GM19193 (cell line): Measurements from ENCODE around the gene CLC.

Experiments used
- POLR2A ChIP-seq: IDR thresholded peaks from 4 replicates; pipeline ENCODE4 v1.6.1; 2011; ENCODE audit not compliant: insufficient read depth, insufficient read length; ENCODE audit errors: extremely low read depth

The CLC gene

DNA sequence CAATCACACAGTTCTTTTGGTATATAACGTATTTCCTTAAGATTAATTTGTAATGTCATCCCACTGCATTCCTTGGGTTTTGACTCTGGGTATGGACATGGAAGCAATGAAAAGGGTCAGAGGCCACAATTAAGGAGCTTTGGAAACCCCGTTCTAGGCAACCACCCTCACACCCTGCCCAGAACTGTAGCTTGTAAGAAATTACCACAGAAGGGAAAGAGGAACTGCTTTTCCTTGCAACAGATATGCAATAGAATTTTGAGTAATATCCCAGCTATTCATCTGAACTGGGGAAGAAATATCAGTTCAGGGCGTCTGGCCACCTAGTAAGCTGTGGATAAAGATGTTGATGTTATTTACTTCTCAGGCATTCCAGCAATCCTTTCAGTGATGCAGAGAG lies 985 bp upstream of the CLC start:
- no peak for TF ChIP-seq POLR2A

DNA sequence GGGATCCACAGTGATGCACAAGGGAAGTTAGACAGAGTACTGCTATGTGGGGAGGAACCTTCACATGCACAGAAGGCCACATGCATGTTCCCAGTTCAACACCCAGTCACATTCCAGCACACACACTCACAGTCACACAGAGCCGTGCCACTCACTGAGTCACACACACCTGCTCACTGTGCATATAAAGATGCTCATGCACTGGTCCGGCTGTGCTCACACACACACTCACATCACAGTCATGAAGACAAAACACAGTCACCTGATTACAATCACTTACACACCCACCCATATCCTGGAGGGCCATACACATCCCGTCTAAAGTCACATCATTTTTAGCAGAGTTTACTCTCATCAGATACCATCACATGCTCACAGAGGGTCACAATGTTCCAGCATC lies 478 bp downstream of the CLC start:
- no peak for TF ChIP-seq POLR2A

DNA sequence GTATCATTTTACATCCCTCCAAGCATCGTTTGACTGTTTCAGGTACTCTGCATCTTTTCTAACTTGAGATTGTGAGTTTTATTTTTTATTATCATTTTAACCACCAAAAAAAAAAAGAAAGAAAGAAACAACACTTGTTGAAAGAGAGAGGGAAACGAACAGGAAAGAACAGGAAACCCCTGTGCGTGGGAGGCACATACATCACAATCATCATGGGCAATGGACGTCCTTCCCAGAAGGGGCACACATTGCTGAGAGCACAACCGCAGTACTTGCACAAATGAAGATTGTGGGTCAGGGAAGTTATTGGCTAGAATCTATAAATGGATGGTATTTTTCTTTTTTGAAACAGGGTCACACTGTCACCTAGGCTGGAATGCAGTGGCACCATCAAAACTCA lies 1.7 kb downstream of the CLC start:
- TF ChIP-seq POLR2A, result no peak

DNA sequence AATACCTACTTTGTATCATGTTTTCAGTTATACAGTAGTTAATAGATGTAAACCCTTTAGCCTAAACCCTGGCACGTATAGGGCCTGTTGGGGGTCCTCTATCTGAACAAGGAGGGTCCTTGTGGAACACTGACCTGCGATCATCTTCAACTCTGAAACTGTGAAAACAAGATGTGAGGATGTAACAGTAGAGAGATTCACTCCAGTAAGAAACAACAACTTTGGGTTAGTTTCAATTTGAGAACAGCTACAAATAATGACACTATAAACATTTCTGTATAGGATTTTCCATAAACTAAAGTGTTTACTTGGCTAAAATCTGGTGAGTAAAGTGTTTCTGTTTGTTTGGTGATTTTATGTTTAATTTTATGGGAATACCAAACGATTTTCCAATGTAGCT lies 2.1 kb downstream of the CLC start:
- TF ChIP-seq POLR2A, result no peak

DNA sequence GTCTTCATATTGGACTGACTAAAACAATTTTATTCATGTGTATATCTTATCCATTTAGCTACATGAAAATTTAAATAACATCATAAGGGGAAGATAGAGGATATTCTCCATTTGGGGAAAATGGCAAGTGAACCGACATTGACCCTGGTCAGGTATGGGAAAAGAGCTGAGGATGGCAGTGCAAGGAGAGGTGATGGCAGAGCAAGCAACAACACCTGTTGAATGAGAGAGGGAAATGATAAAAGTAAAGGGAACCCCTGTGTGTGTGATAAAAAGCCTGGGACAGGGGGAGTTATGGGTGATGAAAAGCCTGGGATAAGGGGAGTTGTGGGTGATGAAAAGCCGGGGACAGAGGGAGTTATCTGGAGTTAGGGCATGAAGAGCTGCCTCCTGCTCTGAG lies 4.0 kb downstream of the CLC start:
- no peak for TF ChIP-seq POLR2A

DNA sequence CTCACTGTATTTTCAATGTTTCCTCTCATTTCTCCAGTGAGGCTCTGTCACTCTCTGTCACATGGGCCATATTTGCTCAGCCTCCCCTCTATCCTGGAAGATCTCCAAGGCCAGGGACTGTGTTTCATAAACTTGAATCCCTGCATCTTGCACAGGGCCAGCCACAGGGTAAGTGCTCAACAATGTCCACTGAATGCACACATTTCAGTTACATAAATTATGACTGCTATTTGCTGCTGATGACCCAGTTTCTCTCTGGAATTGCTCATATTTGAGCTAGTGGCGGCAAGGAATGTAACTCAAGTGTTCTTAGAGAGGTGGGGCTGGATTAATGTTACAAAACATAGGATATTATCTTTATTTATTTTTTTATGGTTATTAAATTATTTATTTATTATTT lies 6.1 kb downstream of the CLC start:
- no peak for TF ChIP-seq POLR2A

DNA sequence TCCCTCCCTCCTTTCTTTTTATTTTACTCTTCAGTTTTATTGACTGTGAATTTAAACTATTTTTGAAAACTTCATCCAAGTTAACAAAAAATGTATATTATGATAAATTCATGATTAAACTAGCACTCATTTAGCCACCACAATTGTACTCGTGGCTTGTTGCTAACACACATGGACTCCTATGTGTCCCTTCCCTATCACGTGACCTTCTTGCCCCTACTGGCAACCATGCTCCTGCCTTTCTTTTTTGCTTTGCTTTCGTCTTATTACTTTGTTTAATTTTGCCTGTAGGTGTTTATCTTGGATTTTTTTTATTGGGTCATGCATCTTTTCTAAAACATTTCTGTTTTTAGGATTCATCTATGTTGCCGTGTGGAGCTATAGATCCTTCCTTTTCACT lies 8.2 kb downstream of the CLC start:
- no peak for TF ChIP-seq POLR2A

DNA sequence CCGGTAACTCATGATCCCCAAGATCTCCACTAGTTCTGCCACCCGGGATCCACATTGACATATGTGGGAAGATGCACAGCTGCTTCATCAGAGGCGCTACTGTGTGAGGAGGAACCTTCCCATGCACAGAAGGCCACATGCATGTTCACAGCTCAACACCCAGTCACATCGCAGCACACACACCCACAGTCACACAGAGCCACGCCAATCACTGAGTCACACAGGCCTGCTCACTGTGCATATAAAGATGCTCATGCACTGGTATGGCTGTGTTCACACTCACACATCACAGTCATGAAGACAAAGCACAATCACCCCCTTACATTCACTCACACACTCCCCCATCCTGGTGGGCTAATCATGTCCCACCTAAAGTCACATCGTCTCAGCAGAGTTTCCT lies 9.8 kb downstream of the CLC start:
- TF ChIP-seq POLR2A, result no peak

DNA sequence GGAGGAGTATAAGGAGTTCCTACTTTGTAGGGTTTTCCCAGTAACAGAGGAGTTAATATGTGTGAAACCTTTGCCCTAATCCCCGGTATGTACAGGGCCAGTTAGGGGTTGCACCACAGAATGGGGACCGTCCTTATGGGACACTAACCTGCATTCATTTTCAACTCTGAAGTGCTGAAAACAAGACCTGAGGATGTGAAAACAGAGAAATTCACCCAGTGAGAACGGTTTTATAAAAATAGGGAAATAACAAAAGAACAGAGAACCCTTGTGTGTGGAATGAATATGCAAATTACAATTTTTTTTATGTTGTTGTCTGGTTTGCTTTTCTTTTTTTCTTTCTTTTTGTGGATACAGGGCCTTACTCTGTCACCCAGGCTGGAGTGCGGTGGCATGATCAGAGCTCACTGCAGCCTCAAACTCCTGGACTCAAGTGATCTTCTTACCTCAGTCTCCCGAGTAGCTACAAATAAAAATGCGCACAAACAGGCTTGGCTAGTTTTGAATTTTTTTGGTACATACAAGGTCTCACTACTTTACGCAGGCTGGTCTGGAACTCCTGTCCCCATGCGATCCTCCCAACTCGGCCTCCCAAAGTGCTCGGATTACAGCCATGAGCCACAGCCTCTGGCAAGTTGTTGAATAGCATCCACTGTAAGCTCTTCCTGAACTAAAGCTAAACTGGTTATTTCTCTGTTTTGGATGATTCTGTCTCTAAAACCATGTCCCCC lies 10.6 kb downstream of the CLC start:
- no peak for TF ChIP-seq POLR2A

DNA sequence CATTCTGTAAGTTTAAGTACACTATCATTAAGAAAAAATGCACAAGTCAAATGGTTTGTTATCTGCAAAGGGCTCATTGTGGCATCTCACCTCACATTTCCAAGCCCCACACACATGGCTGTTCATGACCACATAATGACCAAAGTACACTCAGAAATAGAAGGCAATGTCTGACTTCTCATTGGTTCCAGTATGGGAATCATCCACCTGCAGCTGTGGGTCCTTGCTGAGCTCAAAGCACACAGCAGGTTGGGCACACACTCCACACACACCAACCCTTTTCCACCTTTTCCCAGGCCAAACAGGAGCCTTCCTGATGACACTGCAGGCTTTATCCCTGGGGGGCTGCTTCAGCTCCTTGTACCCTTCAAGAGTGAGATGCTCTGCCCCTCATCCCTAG lies 11.8 kb downstream of the CLC start:
- TF ChIP-seq POLR2A, result no peak

DNA sequence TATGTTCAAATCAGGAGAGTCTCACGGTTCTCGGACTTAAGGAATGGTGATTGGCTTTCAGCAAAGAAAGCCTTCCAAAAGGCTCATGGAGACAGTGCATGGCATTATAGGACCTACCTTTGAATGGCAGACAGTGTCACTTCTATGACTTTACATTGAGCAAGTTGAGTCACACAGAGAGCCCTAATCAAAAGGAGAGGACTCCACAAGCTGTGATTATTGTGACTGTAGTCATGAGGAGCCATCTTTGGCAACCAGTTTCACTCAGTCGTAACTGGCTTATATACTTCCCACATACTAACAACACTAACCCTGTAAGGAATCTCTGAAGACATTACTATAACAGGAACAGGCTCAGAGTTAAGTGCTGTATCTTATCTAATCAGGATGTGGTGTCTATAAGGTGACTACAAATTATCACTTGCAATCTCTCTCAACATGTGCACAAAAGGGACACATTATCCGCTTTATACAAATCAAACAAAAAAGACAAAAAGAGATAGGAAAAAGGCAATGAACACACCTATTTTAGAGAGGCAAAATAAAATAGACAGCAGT lies 27.4 kb downstream of the CLC start:
- no peak for TF ChIP-seq POLR2A

DNA sequence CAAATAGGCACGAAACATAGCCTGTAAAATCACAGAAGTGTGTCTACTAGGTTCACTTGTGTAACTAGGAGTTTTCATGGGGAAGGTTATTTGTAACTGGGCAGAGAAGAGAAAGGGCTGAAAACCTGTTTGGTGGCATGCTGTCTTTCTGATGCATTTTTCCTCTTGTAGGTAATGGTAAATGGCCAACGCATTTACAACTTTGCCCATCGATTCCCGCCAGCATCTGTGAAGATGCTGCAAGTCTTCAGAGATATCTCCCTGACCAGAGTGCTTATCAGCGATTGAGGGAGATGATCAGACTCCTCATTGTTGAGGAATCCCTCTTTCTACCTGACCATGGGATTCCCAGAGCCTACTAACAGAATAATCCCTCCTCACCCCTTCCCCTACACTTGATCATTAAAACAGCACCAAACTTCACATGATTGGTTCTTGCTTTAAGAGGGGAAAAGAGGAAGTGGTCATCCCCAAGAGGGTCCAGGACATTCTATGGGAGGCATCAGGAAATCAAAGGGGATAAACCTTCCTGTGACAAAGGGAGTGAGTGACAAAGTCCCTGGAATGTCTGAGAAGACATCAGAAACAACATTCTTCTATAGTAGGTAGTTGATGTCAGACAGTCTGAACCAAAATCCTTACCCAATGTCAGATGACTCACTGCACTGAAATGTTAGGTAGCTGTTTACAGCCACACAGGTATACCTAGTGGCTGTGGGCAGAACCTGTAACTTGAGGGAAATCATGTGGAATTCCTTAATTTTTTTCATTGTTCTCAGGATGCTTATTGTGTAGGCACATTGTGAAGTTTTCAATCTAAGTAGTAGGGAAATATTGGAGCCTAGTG lies 28.6 kb downstream of the CLC start:
- no peak for TF ChIP-seq POLR2A

DNA sequence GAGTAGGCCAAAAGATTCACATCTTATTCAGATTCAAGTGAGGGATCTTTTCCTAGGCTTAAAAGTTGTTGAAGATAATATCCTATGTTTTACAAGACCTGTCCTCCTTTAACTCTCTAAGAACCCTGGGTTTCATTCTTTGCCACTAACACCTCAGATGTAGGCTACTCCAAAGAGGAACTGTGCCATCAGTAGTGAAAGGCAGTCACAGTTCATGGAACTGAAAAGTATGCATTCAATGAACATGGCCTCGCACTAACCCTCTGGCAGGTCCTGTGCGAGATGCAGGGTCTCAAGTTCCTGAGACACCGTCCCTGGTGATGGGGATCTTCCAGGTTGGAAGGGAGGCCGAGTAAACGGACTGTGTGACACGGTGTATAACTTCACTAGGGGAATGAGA lies 29.2 kb downstream of the CLC start:
- TF ChIP-seq POLR2A, result no peak

DNA sequence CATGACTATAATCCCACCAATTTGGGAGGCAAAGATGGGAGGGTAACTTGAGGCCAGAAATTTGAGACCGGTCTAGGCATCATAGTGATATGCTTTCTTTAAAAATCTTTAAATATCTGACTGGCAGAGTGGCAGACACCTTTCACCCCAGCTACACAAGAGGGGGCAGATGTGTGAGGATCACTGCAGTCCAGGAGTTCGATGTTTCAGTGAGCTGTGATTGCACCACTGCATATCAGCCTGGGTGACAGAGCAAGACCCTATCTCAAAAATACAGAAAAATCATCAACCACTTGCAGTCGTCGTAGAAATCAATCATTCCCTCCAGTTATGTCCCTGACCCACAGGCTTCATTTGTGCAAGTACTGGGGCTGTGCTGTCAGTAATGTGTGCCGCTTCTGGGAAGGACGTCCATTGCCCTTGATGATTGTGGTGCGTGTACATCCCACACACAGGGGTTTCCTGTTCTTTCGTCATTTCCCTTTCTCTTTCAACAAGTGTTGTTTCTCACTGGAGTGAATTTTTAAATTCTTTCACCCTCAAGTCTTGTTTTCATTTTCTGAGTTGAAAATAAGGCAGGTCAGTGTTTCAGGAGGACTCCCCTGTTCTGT lies 32.1 kb downstream of the CLC start:
- no peak for TF ChIP-seq POLR2A
